Stimulated activated CD8-positive, alpha-beta memory T cell treated with anti-CD3 and anti-CD28 coated beads, Interleukin-12 subunit alpha, Interleukin-12 subunit beta, amount 100 ng/mL, for 24 hours (primary cell): Measurements from ENCODE around the gene RIT2.
"Not testable (repeated sequence)": the region's sequence is repeated elsewhere in the genome, so short reads cannot be mapped to it uniquely, and the experiment has no call there.

Experiments used
- DNase-seq: peaks from one replicate; pipeline ENCODE4 v3.0.0-alpha.2; 2020; ENCODE audit errors: extremely low read depth

RIT2 gene

DNA sequence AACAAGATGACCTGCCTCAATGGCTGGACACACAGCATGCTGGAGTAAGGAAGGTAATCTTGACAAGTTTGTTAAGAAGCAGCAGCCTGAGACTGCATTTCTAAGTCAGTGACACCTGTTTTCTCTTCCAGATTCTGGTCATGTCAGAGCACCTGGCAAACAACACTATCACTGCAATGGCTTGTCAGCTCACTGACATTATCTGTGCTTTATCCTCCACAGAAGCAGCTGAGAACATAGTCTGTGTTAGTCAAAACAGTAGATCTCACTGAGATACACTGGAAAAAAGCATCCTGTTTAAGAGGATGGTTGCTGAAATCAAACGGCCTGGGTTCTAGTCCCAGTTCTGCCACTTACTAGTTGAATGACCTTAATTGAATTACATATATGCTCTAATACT lies 355.2 kb downstream of the RIT2 start:
- no peak for DNase-seq

DNA sequence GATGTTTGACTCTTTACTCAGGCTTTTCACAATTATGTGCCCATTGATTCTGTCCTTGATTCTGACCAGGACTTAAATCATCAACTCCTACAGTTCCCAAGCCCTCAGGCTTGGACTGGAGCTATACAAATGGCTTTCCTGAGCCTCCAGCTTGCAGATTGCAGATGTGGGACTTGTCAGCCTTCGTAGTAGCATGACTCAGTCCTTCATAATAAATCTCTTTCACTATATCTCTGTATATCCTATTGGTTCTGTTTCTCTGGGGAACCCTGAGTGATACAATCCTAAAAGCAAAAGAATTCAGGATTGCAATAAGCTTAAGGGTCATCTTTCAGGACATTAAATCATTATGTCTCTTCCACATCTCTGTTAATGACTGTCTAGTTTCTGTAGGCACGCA lies 356.6 kb downstream of the RIT2 start:
- DNase-seq, result no peak

DNA sequence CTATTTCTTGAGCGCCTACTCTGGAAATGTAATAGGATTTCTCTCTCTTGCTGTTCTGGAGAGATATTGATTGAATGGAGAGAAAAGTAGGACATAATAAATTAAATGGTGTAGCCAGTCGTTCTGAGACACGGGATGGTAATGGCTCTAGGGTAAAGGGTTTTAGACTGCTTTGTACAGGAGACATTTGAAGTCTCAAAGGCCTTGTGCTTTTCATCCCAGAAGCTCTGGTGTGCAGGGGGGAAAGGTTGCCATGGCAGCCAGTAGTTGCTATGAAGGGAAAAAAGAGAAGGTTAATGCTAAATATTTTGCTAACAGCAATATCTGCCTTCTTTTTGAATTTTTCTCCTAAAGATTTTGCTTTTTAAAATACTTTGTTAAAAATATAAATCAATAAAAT lies 359.3 kb downstream of the RIT2 start:
- DNase-seq, result no peak

DNA sequence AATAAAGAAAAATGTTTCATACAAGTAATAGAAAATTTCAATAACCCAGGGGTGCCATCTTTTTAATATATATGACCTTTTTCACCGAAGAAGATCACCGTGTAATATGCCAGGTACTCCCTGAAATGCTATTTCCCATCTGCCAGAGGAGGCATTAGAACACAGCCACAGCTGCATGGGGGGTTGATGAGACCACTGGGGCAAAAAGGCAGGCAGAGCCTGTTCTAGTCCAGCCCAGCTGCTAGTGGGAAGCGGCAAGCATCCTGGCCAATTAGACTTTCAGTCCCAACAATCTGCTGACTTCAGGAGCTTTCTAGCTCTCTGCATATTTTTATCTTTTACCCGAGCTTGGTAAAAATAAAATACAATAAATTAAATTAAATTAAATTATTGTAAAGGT lies 362.6 kb downstream of the RIT2 start:
- no peak for DNase-seq

DNA sequence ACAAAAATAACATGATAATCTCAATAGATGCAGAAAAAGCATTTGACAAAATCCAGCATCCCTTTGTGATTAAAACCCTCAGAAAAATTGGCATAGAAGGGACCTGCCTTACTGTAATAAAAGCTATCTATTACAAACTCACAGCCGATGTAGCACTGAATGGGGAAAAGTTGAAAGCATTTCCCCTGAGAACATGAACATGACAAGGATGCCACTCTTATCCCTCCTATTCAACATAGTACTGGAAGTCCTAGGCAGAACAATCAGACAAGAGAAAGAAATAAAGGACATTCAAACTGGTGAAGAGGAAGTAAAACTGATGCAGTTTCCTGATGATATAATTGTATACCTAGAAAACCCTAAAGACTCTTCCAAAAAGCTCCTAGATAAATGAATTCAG lies 368.7 kb downstream of the RIT2 start:
- DNase-seq, result no peak

DNA sequence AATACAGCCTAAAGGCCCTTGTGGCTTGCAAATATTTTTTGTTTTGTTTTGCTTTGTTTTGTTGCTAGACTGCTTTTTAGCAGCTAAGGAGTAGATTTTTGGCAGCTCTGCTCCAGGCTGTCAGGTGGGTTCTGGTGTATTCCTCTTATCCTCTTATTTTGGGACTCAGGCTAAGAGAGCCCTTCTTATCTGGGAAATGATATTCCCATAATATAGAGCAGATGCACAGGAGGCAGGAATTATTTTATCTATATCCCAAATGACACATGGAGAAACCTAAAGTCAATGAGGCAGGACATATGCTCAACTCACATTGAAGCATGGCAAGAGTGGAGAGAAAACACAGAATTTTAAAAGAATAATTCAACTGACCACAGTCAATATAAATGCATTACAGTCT lies 369.6 kb downstream of the RIT2 start:
- no peak for DNase-seq

DNA sequence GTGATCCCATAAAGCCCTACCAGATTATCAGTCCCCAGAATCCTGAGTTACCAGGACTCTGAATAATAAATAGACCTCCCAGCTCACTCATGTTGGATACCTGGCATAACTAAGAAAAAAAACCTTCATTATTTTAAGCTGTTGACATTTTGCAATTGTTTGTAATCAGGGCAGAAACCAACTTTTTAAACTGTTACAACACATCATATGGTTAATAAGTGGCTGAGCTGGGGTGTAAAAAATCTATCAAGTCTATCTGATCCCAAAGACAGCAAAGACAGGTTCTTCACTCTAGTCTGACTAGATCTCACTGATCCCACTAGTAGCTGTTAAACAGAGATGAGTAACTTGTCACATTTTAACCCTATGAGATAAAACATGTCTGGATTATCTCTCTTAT lies 370.3 kb downstream of the RIT2 start:
- no peak for DNase-seq

DNA sequence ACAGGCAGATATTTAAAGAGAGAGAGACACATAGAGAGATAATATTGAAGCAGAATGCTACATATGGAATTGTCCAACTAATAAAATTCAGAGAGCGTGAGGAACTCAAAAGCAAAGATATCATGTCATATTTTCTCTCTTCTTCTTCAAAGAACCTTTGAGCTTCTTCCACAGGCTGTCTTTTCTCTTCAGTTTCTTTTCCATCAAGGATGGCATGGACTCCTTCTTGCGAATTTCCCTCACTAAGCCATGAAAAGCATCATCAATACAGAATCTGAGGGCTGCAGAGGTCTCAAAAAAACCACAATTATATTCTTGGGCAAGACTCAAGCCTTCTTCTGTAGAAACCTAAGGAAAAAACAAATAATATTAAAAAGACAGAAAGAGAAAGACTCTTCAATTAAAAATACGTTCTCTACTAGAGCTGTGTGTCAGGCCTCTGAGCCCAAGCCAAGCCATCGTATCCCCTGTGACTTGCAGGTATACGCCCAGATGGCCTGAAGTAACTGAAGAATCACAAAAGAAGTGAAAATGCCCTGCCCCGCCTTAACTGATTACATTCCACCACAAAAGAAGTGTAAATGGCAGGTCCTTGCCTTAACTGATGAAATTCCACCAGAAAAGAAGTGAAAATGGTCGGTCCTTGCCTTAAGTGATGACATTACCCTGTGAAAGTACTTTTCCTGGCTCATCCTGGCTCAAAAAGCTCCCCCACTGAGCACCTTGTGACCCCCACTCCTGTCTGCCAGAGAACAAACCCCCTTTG lies 371.9 kb downstream of the RIT2 start:
- no peak for DNase-seq

DNA sequence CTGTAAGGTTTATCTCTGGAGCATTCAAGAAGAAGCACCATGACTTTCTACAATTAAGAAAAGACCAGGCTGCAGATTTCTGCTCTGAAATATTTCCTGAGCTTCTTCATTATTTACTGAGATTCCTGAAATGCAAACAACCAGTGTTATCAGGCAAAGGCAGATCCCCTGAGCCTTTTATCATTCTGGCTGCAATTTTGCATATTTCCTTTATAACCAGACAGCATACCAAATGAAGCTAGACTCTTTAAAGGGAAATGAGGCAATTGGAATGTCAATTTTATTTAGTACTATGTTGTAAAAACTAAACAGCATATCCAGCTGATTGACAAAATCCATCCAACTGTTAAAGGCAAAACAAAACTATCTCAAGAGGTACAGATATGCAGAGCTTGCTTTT lies 372.5 kb downstream of the RIT2 start:
- DNase-seq, result no peak

DNA sequence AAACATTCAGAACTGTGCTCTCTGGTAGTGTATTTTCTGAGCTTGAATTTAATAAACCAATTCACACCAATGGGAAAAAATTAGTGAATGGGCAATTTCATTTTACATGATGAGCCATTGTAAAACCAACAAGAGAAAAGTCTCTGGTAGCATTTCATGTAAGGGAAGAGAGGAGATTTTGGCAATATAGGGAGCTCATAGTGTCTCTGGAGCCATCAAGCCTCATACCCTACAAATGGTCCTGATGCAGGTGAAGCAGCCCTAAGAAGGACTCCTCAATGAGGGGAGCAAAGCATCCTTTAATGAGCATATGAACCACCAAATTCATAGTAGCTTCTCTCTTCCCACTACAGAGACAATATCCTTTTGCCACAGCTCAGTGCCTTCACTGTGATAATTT lies 373.0 kb downstream of the RIT2 start:
- DNase-seq, result no peak

DNA sequence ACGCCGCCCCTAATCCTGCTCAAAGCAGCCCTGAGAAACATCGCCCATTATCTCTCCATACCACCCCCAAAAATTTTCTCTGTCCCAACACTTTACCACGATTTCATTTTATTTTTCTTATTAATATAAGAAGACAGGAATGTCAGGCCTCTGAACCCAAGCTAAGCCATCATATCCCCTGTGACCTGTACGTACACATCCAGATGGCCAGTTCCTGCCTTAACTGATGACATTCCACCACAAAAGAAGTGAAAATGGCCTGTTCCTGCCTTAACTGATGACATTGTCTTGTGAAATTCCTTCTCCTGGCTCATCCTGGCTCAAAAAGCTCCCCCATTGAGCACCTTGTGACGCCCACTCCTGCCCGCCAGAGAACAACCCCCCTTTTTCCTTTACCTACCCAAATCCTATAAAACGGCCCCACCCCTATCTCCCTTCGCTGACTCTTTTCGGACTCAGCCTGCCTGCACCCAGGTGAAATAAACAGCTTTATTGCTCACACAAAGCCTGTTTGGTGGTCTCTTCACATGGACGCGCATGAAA lies 373.6 kb downstream of the RIT2 start:
- DNase-seq, result not testable (repeated sequence)

DNA sequence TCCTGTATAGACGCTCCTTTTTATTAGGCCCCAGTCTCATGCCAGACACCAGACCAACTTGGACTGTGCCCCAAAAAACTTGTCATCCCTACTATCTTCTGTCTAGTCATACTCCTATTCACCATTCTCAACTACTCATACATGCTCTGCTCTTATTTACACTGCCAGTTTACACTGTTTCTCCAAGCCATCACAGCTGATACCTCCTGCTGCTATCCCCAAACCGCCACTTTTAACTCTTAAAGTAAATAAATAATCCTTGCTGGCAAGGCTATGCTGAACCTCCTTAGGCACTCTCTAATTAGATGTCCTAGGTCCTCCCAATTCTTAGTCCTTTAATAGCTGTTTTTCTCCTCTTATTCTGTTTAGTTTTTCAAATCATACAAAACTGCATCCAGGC lies 374.2 kb downstream of the RIT2 start:
- DNase-seq, result not testable (repeated sequence)

DNA sequence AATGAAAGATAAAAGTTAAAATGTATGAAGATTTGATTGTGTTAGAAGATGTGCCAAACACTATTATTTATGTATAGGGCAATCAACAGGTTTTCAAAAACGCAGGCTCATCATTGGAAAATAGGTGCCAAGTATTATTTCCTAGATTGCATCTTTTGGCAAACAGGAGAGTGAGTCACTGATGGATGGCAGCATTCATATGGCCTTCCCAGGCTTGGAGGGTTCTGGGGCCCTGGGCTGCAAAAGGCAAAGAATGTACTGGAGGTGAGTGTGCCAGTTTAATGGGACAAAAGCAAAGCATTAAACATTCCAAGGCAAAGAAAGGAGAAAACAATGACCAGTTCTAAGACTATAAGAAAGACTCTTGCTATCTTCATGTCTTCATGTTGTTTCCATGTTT lies 379.4 kb downstream of the RIT2 start:
- no peak for DNase-seq

DNA sequence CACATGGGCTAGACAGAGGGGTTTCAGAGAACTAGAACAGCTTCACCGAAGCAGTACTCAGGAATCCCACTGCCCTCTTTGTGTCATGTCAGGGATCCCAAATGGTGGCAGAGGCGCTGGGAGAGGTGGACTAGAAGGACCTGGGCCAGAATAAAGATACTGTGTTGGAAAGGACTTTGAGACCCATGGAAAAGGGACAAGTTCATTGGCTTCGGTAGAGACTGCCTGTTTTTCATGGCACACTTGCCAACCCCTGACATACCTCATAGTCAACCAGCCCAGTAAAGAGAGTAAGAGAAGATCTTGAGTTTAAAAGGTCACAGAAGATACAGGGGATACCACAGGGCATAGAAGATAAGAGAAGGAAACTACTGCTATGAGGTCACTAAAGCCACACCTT lies 381.0 kb downstream of the RIT2 start:
- no peak for DNase-seq

DNA sequence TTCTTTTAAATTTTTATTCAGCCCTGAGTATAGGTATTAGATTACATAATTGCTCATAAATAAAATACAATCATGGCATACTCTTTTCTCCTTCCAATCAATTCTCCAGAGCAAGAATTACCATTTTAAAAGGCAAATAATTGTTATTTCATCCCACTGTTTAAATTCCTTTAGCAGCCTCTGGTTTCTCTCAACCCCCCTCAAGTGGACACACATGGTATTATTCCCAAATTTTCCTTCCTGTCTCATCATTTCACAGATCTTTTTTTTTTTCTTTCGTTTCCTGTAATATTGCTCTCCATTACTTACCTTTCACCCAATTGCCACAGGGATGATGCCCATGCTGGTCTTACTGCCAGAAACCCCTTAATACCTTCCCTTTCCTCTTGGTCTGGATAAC lies 385.2 kb downstream of the RIT2 start:
- DNase-seq, result no peak

DNA sequence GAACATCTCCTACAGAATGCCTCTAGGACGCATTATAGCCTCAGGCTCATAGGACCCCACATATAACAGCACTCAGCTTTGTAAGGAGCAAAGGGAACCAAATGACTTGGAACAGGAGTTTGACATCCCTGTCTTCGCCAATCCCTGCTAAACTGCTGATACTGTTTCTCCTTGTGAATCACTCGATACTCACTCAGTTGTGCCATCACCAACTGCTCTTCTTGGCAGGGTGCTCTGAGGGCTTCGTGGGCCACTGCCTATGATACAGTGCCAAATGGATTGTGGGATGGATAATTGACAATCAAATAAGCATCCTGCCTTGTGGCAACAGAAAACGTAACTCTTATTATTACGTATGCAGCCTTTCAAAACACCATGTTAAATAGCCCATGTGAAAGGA lies 396.3 kb downstream of the RIT2 start:
- no peak for DNase-seq

DNA sequence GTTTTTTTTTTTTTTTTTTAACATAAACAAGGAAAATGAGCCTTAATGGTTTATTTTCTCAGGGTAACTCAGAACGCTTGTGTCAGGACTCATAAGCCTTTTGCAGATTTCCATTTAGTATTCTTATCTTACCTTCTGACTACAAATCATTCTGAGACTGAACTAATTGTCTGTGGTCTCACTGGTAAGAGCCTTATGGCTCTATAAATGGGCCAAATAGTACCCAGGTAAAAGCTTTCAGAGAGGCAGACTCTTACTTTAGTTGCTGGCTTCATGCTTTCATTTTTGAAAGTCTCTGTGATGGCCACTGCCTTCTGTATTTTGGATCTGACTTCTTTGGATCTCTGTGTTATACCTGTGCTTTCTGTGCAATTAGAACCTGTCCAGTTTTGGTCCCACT lies 403.4 kb downstream of the RIT2 start:
- no peak for DNase-seq

DNA sequence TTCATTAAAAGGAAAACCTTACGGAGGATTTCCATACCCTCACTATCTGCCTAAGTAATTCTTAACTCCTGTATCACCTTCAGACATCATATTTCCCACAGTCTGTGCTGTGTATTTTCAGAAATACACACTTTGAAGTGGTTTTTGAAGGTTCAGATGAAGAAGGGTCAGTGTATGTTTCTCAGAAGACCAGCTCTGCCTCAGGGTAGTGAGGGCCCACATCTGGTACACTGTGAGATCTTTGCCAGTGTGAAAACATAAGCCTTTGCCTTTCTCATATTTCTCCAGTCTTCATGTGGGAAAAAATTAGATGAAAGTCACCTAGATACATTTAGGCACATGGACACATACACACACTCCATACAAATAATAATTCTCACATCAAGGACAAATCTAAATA lies 408.4 kb downstream of the RIT2 start:
- DNase-seq, result no peak

DNA sequence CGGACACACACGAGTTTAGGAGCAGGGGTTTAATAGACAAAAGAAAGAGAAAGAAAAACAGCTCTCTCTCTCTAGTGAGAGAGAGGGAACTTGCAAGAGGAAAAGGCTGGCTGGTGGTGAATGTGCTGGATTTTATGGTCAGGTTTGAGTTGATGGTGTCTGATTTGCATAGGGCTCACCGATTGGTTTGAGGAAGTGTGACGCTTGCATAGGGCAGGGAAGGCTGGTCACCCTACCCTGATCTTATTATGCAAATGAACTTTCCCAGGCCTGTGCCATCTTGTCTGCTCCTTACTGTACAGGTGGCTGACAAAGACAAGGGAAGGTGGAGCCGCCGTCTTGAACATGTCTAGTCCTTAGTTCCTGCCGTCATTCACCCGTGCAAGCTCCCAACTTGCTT lies 408.9 kb downstream of the RIT2 start:
- DNase-seq, result no peak

DNA sequence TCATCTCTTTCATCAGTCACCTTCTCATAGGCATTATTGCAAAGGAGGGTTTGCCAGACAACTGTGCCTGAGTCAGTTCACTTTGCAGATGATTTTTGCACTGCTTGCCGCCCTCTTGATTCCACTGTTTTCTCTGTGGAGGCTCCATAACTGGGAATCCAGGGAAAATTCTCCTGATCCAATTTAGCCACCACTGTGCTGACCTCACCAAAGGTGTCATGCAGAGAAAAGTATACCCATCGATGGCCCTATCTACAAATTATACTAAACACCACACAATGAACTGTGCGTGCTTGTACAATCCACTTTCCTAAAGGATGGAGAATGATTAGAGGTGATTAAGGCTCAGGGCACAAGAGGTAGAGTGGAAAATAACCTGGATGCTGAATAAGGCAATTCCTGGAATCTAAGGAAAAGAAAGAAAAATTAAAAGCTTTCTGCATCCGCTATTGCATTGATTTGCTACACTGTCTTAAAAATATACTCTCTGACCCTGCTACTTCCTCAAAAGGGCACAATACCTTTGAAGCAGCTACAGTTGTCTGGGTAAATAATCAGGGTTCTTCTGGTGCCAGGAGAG lies 409.4 kb downstream of the RIT2 start:
- DNase-seq, result no peak
